ENCODE data around the gene NUDT10.
"Not testable (repeated sequence)": the region's sequence is repeated elsewhere in the genome, so short reads cannot be mapped to it uniquely, and the experiment has no call there.

Gene NUDT10

GRCh38 chrX:51332188-51332942 lies at the start of gene NUDT10:
Gene NUDT10, plus strand, starts transcription at chrX:51332822. Its CDS starts 144 bp downstream, at chrX:51332966.
- DNase-seq, result no peak

DNA sequence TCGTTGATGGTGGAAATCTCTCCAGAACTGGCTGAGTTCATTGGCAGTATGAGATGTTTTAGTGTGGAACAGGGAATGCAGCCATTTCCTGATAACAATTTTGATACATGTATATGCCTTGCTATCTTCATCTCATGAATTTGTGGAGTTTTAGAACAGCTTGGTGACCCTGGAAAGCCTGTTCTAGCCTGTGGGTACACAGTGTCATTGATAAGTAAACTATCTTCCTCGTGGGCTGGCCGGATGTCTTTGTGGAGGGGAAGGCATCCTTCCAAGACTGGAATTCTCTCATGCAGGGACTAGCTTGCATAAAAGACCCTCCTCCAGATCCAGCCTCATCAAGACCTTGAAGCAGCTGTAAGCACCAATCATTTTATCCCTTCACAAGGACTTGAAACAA lies 40.2 kb upstream of the NUDT10 start:
- DNase-seq, result no peak

DNA sequence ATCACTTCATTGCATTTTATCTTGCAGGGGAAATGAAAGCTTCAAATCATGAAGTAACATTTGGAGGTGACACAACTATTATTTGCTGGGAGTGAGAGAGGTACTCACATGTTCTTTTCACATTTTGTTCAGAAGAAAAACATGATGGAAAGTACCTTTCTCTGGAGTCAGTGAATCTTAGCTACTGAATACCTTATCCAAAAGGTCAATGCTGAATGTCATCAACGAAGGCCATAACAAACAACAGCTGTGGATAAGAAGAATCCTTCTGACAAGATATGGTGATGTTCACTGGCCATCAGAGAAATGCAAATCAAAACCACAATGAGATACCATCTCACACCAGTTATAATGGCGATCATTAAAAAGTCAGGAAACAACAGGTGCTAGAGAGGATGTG lies 36.5 kb upstream of the NUDT10 start:
- no peak for DNase-seq

GRCh38 chrX:51316271-51316670 lies 16.4 kb upstream of the NUDT10 start:
- no peak for DNase-seq

DNA sequence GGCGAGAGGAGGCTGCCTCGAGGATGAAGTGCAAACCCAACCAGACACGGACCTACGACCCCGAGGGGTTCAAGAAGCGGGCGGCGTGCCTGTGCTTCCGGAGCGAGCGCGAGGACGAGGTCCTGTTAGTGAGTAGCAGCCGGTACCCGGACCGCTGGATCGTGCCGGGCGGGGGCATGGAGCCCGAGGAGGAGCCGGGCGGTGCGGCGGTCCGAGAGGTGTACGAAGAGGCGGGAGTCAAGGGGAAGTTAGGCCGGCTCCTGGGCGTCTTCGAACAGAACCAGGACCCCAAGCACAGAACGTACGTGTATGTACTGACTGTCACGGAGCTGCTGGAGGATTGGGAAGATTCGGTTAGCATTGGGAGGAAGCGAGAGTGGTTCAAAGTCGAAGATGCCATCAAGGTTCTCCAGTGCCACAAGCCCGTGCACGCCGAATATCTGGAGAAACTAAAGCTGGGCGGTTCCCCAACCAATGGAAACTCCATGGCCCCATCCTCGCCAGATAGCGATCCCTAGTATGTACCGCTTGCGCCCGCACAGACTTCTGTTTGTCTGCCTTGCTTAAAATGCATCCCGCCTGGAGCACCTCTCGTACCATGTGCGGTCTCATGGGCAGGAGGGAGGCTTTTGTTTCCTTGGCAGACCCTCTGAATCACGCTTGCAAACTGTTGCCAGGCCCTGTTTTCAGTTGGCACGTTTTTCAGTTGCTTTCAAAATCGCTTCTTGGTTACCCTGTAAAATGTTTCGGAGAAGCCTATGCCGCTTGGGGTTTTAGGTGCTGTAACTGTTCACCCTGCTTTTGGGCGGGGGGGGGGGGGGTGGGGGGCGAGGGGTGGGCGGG lies 542 bp downstream of the NUDT10 start:
- not testable (repeated sequence) for DNase-seq

DNA sequence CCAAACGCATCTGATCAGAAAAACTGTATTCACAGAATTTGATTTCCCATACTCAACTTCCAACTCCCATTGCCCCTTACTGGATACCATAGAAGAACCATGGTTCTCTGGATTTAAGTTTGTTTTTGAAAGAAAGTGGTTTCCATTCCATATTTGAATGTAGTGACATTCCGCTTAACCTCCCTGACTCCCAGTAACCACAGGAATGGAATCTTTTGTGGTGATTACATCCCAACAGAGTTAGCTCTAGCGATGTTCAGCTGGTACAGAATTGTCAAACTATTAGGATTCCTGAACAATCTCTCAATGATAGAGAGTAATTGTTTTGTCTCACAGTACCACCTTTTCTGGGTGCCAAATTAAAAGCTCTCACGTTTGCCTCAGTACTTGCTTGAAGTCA lies 1.7 kb downstream of the NUDT10 start:
- DNase-seq, result no peak

DNA sequence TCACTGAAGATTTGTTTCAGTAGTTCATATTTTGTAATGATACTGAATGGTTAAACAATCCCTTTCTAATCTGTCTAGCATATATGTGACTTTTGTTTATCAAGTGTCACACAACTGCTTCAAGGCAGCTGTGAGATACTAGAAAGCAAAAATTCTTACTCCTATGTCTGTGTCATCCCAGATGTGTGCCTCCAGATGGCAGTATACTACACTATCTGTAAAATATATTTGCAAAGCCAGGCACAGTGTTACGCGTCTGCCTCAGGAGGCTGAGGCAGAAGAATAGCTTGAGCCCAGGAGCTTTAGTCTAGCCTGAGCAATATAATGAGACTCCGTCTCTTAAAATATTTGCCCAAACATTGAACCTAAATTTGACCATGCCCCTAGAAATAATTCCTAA lies 4.0 kb downstream of the NUDT10 start:
- DNase-seq, result peak; percentile 37

DNA sequence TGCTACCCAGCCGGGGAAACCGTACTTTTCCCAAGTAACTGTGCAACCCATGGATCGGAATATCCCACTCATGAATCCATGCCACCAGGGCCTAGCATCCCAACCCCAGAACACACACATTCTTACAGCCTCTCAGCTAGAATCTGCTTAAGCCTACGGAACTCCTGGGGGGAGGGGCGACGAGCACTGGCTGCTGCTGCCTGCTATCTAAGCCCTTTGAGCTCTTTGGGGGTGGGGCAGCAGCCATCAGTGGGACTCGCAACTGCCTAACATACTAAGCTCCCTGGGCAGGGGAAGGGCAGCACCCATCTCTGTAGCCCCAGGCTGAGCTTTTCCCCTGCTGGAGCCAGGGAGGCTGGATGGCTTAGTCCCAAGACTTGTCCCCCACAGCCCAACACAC lies 28.6 kb downstream of the NUDT10 start:
- no peak for DNase-seq

DNA sequence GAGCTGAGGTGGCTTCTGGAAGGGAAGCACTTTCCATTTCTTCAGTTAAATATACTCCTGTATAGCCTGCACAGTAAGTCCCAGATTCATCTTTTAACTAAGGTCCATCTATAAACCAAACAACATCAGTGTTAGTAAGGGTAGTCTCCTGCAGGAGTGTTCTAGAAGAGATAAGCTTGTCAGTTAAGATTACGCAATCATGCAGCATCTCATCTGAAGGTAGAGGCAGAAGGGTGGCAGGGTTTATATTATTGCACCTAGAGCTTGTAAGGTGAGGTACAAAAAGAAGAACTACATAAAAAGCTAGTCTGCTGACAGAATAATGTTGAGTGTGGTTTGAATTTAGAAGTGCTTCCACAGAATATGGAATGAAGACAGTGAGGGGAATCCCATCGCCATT lies 44.0 kb downstream of the NUDT10 start:
- no peak for DNase-seq
